IPS DF 19.7 (cell line): ENCODE results near the gene PHRF1.
"Not testable (repeated sequence)": the region's sequence is repeated elsewhere in the genome, so short reads cannot be mapped to it uniquely, and the experiment has no call there.

Source experiments
- DNase-seq: peaks from one replicate; pipeline ENCODE4 v3.0.0-alpha.2; 2013; ENCODE audit warnings: low read depth, low spot score

Gene PHRF1

DNA sequence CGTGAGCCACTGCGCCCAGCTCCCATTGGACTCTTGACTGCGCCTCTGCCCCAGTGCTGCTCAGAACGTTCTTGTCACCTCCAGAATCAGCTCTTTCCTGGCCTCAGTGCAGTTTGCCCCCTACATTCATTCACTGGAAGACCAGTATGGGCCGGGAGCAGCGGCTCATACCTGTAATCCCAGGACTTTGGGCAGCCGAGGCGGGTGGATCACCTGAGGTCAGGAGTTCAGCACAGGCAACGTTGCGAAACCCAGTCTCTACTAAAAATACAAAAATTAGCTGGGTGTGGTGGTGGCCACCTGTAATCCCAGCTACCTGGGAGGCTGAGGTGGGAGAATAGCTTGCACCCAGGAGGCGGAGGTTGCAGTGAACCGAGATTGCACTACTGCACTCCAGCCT is 78.2 kb downstream of the PHRF1 start:
- not testable (repeated sequence) for DNase-seq

DNA sequence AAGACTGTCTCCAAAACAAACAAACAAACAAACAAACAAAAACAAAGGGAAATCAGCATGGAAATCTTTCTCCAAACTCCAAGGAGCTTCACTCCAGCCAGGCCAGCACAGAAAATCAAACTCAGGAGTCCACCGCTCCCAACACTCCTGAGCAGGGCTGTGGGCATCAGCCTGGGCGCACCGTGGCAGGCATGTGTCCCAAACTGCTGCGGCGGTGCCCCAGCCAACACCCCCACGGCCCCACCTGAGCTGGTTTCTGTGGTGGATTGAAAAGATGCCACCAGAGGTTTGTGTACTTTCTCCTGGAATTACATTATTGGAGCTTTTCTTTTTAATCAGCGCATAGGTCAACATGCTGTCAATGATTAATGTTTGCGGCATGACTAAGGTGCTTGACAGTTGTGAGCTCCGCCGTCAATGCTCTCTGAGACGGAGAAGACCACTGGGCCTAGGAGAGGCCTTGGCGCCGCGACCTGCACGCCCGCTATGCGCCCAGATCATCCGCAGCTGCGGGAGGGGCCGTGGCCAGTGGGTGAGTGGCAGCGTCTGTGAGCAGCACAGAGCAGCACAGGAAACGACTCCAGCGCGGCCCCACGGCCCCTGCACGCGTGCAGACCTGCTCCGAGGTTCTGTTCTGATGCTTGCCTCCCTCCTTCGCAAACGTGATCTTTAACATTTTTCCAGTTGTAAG is 78.9 kb downstream of the PHRF1 start:
- no peak for DNase-seq

GRCh38 chr11:656426-656825 is 80.2 kb downstream of the PHRF1 start:
- no peak for DNase-seq

GRCh38 chr11:656866-657265 is 80.6 kb downstream of the PHRF1 start:
- DNase-seq = no peak

DNA sequence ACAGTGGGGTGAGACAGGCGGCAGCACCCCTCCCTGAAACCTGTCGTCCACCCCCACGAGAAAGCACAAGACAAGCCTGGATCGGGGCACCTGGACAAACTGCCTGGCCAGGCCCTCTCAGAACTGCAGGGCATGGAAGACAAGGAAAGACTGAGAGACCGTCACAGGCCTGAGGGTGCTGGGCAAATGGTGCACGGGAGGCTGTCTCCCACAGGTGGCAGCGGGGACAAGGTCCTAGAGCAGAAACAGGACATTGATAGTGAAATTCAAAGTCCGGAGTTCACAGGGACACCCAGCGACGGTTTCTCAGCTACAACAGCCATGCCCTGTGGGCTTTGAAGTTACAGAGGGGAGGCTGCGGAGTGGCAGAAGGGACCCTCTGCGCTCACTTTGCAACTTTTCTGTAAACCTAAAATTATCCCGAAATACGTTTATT is 81.4 kb downstream of the PHRF1 start:
- no peak for DNase-seq

DNA sequence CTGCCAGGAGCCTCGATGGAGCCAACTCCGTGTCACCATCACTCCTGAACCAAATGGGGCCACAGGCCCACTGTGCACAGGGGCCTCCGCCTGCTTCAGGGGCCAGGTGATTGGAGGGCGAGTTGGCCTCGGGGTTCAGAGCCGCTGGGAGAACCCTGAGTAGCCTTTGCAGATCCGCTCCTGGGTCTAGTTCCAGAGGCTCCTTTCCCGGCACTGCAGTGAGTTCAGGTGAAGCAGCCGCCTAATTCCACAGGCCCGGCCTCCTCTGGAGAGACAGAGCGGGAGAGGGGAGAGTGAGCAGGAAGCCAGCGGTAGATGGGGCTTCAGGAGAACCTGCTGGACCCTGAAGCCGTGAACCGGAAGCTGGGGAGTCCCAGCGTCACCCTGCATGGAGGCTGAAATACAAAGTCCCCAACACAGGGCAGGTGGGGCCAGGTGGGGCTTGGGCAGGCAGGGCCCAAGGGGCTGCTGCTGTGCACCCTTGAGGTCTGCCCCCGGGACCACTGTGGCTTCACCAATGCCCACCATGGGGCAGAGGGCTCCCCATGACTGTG is 83.3 kb downstream of the PHRF1 start:
- DNase-seq = no peak

DNA sequence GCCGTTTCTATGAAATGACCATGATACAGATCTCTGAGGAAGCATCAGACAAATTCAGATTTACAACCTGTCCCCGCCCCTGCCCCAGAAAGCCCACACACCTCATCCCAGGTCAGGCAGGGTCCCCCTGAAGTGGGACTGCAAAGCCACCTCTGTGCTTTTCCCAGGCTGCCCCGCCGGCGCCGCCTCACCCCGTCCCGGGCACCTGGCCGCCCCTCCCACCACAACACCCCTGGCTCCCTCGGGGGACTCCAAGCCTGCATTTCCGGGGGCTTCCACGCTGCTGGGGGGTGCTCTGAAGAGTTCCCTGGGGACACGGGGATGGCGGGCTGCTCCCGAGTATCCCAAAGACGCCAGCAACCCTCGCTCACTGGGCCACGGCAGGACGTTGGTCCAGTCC is 84.0 kb downstream of the PHRF1 start:
- no peak for DNase-seq

DNA sequence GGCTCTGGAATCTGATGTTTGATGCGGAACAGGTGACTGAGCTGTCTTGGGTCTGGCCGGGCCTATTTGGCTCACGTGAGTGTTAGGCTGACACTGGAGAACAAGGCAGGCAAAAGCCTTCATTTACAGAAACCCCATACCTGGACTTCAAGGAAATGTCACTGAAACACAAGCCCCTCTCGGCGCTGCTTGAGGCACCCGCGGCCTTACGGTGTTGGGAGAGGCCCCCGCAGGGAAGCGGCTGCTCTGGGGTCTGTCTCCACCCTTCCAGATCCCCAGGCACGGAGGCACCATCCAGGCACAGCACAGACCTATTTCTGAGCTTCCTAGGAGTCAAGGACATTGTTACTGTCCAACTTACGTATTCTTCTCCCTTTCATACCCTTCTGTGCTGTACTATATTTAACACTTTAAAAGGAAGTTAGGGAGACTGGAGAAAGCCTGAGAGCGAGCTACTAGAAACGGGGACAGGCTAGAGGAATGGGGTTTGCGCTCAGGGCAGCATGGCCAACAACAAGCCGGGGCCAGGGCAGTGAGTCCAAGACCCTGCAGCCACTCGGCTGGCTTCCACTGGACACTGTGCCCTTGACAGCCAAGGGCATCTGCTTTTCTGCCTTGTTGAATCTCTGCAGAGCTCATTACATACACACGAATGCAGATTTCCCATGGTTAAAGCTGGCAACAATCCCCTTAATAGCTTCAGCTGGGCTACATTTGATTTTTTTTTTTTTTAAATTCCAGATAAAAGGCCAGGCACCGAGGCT is 84.6 kb downstream of the PHRF1 start:
- no peak for DNase-seq
